GM19372 (cell line): ENCODE results near the gene ADISSP.

Source experiments
- ATAC-seq: cut with Tn5 transposase; IDR thresholded peaks from one replicate; pipeline ENCODE4 v1.9.1; 2021; ENCODE audit warnings: mild to moderate bottlenecking, low read depth, moderate library complexity; ENCODE audit not compliant: unreplicated experiment

The ADISSP gene

GRCh38 chr20:3757268-3757667, 10.3 kb downstream of the ADISSP start:
- no peak for ATAC-seq

- no peak for ATAC-seq
Observed at GRCh38 chr20:3755814-3756480, 11.6 kb downstream of the ADISSP start.

- no peak for ATAC-seq
Observed at GRCh38 chr20:3755269-3755668, 12.3 kb downstream of the ADISSP start.

GRCh38 chr20:3754276-3754630, 13.3 kb downstream of the ADISSP start:
- no peak for ATAC-seq

- no peak for ATAC-seq
Observed at GRCh38 chr20:3753501-3754275, 13.9 kb downstream of the ADISSP start.

- no peak for ATAC-seq
Observed at GRCh38 chr20:3753098-3753497, 14.5 kb downstream of the ADISSP start.

- ATAC-seq = no peak
Observed at GRCh38 chr20:3752386-3752759, 15.2 kb downstream of the ADISSP start.

GRCh38 chr20:3751675-3752385, 15.7 kb downstream of the ADISSP start:
- ATAC-seq = no peak

- ATAC-seq = no peak
Observed at GRCh38 chr20:3751305-3751674, 16.3 kb downstream of the ADISSP start.

- ATAC-seq = no peak
Observed at GRCh38 chr20:3749689-3750531, 17.6 kb downstream of the ADISSP start.

- no peak for ATAC-seq
Observed at GRCh38 chr20:3749087-3749688, 18.4 kb downstream of the ADISSP start.

GRCh38 chr20:3748073-3748472, 19.5 kb downstream of the ADISSP start:
- no peak for ATAC-seq

GRCh38 chr20:3747471-3747870, 20.1 kb downstream of the ADISSP start:
- no peak for ATAC-seq

- ATAC-seq = no peak
Observed at GRCh38 chr20:3745686-3746173, 21.8 kb downstream of the ADISSP start.

- no peak for ATAC-seq
Observed at GRCh38 chr20:3744806-3745685, 22.5 kb downstream of the ADISSP start.

GRCh38 chr20:3744037-3744436, 23.5 kb downstream of the ADISSP start:
- ATAC-seq = no peak

GRCh38 chr20:3743251-3743650, 24.3 kb downstream of the ADISSP start:
- ATAC-seq = no peak

- no peak for ATAC-seq
Observed at GRCh38 chr20:3741836-3742458, 25.6 kb downstream of the ADISSP start.
